M059J (cell line): Measurements from ENCODE around the gene SPAG17. TPM values are rescaled to one million over a fixed set of nuclear protein-coding genes. Genes with fewer than 3 reads are reported as not detected.
"Not testable (repeated sequence)": the region's sequence is repeated elsewhere in the genome, so short reads cannot be mapped to it uniquely, and the experiment has no call there.

Source experiments
- DNase-seq: peaks from one replicate; pipeline ENCODE4 v3.0.0-alpha.2; 2012; ENCODE audit warnings: low read depth
- total RNA-seq: library from RNA; depleted of rRNA; stranded (reverse); fragments of >200 nt; shearing (Covaris generic); gene quantifications from 2 replicates; pipeline ENCODE4 v1.2.3, GENCODE V29; 2014

The SPAG17 gene
- total RNA-seq, 1 experiment from 2014 or later, result not detected

GRCh38 chr1:117976381-117976780 is 208.6 kb downstream of the SPAG17 start:
- DNase-seq, result no peak

- DNase-seq, result no peak
Measured at GRCh38 chr1:117971777-117972176, 213.3 kb downstream of the SPAG17 start.

GRCh38 chr1:117970252-117970651 is 214.8 kb downstream of the SPAG17 start:
- DNase-seq, result no peak

GRCh38 chr1:117967881-117968280 is 217.1 kb downstream of the SPAG17 start:
- DNase-seq, result peak; percentile 36

GRCh38 chr1:117967477-117967876 is 217.6 kb downstream of the SPAG17 start:
- peak; percentile 34 for DNase-seq

GRCh38 chr1:117964290-117965038 is 220.6 kb downstream of the SPAG17 start:
- peak; percentile 25 for DNase-seq

GRCh38 chr1:117959364-117959763 is 225.7 kb downstream of the SPAG17 start:
- DNase-seq, result peak; percentile 90

GRCh38 chr1:117952386-117952785 is 232.6 kb downstream of the SPAG17 start:
- no peak for DNase-seq

GRCh38 chr1:117942293-117942692 is 242.7 kb downstream of the SPAG17 start:
- no peak for DNase-seq

GRCh38 chr1:117933769-117934168 is 251.3 kb downstream of the SPAG17 start:
- no peak for DNase-seq

GRCh38 chr1:117932576-117932975 is 252.5 kb downstream of the SPAG17 start:
- peak; percentile 3 for DNase-seq

- DNase-seq, result peak; percentile 25
Measured at GRCh38 chr1:117930484-117930883, 254.5 kb downstream of the SPAG17 start.

- no peak for DNase-seq
Measured at GRCh38 chr1:117930173-117930447, 254.9 kb downstream of the SPAG17 start.

GRCh38 chr1:117929343-117930172 is 255.5 kb downstream of the SPAG17 start, which contains the start of the genes GDAP2 and WDR3:
Gene GDAP2 (minus strand): TSS chr1:117929621. CDS start chr1:117920357, 9,264 bp downstream.
Gene WDR3 (plus strand): TSS chr1:117929739. CDS start chr1:117933320, 3,581 bp downstream.
- peak; percentile 99 for DNase-seq

- peak; percentile 78 for DNase-seq
Measured at GRCh38 chr1:117928881-117929342, 256.1 kb downstream of the SPAG17 start.

- DNase-seq, result no peak
Measured at GRCh38 chr1:117925981-117926380, 259.0 kb downstream of the SPAG17 start.

GRCh38 chr1:117922717-117923116 is 262.3 kb downstream of the SPAG17 start:
- DNase-seq, result not testable (repeated sequence)

GRCh38 chr1:117921991-117922390 is 263.0 kb downstream of the SPAG17 start:
- no peak for DNase-seq

GRCh38 chr1:117919376-117919775 is 265.7 kb downstream of the SPAG17 start:
- DNase-seq, result no peak

- no peak for DNase-seq
Measured at GRCh38 chr1:117911051-117911450, 274.0 kb downstream of the SPAG17 start.

- DNase-seq, result no peak
Measured at GRCh38 chr1:117905019-117905418, 280.0 kb downstream of the SPAG17 start.

GRCh38 chr1:117904485-117904884 is 280.5 kb downstream of the SPAG17 start:
- DNase-seq, result no peak
